ENCODE data around the gene FLT3.

DNA sequence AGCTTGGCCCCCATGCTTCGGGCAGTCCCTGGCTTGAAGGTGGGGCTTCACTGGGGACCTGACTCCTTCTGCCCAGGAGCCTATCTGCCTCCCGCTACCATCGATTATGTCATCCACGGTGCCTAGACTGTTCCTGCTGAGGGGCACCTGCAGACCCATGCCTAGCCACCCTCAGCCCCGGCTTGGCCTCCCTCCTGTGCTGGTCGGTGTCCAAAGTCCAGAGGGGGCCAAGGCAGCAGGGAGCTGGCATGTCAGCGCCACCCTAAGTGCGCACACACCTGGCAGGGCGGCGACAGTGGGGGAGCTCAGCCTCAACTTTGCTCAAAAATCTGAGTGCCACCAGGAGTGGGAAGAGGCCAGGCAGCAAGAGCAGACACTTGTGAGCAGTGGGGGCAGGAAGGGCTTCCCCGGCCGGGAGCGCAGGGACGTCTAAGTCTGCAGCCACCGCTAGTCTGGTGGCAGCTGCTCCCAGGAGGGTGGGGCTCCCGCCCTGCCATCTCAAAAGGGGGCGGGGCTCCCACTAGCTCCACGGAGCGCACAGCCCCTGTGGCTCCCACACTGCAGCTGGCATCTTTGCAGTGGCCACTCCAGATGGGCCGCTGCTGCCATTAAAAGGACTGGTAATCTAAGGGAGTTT, 98.4 kb downstream of the FLT3 start:
- TF ChIP-seq CTCF (IDR thresholded peaks at IDR 0.05) (no peak), POLR2A (IDR thresholded peaks at IDR 0.05) (no peak)

Measured in adrenal gland (tissue), 5 donors.